ENCODE data around the gene RAB4B. TPM values are rescaled to one million over a fixed set of nuclear protein-coding genes. Genes with fewer than 3 reads are reported as not detected.
"Not testable (repeated sequence)": the region's sequence is repeated elsewhere in the genome, so short reads cannot be mapped to it uniquely, and the experiment has no call there.

The RAB4B gene
- total RNA-seq, 1 donor = 13.4 TPM

DNA sequence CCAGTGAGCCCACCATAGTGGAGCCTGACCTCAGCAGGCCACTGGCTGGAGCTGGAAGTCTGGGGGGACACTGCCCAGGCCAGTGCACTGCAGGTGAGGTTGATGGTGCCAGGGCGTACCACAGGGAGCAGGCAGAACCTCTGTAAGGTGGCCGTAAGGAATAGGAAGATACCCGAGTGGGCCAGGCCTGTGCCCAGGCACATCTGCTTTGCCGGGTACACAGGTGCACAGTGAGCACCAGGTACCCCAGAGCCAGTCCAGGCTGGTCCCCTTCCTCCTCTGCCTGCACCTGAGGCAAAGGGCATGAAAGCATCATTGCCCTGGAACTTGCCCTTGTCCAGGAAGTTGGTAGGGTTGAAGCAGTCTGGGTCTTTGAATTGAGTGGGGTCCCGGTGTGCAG lies 30.4 kb downstream of the RAB4B start:
- H3K4me3 ChIP-seq (ENCODE audit: low read depth, low read length) = no peak overlapping the region
- TF ChIP-seq, protein P1, sequence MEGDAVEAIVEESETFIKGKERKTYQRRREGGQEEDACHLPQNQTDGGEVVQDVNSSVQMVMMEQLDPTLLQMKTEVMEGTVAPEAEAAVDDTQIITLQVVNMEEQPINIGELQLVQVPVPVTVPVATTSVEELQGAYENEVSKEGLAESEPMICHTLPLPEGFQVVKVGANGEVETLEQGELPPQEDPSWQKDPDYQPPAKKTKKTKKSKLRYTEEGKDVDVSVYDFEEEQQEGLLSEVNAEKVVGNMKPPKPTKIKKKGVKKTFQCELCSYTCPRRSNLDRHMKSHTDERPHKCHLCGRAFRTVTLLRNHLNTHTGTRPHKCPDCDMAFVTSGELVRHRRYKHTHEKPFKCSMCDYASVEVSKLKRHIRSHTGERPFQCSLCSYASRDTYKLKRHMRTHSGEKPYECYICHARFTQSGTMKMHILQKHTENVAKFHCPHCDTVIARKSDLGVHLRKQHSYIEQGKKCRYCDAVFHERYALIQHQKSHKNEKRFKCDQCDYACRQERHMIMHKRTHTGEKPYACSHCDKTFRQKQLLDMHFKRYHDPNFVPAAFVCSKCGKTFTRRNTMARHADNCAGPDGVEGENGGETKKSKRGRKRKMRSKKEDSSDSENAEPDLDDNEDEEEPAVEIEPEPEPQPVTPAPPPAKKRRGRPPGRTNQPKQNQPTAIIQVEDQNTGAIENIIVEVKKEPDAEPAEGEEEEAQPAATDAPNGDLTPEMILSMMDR (IDR thresholded peaks at IDR 0.05; ENCODE audit: insufficient read depth, low read depth, low read length) = no peak
- no peak for DNase-seq (ENCODE audit: low read depth)

DNA sequence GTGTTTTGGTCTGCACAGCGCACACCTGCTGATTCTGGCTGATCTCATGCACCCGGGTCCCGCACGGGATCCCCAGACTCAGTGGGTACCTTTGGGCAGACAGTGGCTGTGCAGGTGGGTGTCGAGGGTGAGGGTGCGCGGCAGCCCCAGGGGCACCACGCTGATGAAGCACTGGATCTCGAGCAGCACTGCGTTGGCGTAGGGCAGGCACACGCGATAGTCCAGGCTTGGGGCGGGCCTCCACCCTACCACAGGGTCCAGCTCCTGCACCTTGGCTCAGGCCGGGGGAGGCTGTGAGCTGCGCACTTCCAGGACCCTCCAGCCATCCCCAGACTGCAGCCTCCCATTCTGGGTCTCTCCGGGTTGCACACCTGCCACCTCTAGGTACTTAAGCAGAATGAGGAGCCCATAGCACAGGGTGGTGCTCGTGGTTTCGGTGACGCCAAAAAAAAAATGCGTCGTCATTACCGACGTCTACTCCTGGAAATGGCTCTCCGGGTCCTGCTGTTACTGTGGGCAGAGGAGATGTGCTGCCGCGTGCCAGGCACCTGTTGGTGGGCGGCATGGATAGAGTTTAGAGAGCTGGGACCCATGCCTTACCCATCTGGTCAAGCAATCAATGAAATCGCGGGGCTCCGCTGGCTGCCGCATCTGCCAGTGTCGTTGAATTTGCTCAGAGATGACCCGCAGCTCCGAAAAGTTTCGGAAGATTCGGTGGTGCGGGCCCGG lies 31.5 kb downstream of the RAB4B start:
- TF ChIP-seq, protein P1 (IDR thresholded peaks at IDR 0.05; ENCODE audit: insufficient read depth, low read depth, low read length) = no peak
- peak overlapping the region; percentile 49 for H3K4me3 ChIP-seq (ENCODE audit: low read depth, low read length)
- DNase-seq (ENCODE audit: low read depth) = no peak

DNA sequence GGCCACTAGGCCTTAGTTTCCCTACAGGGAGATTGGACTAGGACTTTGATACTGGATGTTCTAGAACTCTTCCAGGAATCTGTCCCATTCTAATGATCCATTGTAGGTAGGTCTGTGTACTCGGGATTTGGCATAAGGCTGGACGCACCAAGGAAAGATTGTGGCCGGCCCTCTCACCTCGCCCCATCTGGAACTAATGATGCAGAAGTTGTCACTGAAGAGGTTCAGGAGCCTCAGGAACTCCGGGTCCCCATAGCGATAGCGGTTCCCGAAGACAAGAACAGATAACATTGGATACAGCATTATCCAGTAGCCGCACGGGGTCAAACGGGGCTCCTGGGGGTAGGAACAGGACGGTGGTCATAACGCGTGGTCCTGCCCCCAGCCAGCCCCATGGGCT lies 32.1 kb downstream of the RAB4B start:
- DNase-seq (ENCODE audit: low read depth) = no peak
- peak overlapping the region; percentile 49 for H3K4me3 ChIP-seq (ENCODE audit: low read depth, low read length)
- TF ChIP-seq, protein P1 (IDR thresholded peaks at IDR 0.05; ENCODE audit: insufficient read depth, low read depth, low read length) = no peak

DNA sequence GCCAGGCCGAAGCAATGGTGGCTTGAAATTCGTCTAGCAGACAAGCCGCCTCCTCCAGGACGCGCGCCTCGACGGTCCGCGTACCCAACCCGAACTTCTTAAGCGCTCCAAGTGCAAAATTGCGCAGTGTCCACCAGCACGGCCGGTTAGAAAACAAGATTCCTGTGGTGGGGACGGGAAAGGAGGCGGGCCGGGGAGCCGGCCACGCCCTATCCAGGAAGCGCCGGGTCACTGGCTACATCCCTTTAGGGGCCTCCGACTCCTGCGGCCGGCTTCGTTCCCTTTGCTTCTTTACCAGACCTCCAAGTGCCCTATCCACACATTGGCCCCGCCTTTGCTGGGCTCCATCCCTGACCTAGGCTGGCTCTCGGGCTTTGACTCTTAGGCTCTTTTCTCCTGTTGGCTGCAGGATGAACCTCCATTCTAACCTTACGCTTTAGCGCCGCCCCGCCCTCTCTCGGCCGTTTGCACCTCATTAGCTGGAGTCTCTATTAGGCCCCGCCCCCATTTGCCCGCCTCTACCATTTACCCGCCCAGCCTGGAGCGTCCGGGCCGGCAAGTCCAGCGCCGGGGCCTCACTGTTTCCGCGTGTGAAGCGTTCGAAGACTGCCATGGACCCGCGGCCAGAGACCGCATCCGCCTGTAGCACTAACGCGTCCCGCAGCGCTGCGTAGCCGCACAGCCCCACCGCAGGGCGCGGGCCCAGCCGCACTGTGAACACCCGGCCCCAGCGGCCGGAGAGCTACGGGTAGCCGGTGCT lies 32.8 kb downstream of the RAB4B start:
- H3K4me3 ChIP-seq (ENCODE audit: low read depth, low read length) = peak overlapping the region; percentile 49
- DNase-seq (ENCODE audit: low read depth) = peak; percentile 94

DNA sequence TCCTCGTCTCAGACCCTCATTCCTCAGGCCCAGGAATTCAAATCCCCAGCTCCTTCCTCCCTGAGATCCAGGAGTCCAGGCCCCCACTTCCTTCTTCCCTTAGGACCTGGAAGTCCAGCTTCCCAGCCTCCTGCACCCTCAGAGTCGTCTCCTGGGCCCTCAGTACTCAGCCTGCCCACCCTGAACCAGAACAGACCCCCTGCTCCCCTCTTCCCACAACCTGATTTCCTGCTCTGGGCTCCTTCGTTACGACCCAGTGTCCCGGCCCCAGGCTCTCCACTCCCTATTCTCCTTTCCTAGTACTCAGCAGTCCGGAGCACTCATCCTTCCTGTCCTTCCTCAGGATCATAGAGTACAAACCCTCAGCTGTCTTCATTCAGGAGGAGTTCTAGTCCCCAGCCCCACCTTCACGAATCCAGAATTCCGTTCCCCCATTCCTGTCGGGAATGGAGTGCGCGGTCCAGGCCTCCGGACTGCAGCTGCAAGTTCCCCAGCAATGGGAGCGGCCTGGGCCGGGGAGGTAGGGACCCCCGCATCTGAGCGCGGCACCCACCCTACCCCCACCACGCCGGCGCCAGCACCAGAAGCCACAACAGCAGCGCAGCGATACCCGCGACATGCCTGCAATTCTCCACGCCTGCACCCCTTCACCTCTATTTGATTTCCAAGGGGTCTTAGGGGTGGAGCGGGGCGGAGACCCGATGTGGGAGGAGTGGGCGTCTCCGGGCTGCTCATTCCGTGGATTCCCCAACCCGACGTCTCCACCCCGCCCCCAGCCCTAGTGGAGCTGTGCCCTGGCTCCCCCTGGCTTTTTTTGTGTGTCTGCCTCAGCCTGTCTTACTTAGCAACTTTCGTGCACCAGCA lies 33.7 kb downstream of the RAB4B start:
- peak overlapping the region; percentile 41 for H3K4me3 ChIP-seq (ENCODE audit: low read depth, low read length)
- no peak for DNase-seq (ENCODE audit: low read depth)

DNA sequence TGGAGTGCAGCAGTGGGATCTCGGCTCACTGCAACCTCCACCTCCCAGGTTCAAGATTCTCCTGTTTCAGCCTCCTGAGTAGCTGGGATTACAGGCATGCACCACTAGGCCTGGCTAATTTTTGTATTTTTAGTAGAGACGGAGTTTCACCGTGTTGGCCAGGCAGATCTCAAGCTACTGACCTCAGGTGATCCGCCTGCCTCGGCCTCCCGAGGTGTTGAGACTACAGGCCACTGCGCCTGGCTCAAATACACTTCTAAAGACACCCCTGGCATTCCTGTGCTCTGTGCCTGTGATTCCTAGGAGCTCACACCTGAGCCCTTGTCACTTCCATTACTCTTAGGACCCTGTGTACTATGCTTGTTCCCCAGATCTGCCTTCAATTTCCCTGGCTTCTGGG lies 34.5 kb downstream of the RAB4B start:
- not testable (repeated sequence) for H3K4me3 ChIP-seq (ENCODE audit: low read depth, low read length); DNase-seq (ENCODE audit: low read depth)

More for the DNA sequence above, 33.7 kb downstream of the RAB4B start:
- TF ChIP-seq, protein P1 (IDR thresholded peaks at IDR 0.05; ENCODE audit: insufficient read depth, low read depth, low read length) = no peak

DNA sequence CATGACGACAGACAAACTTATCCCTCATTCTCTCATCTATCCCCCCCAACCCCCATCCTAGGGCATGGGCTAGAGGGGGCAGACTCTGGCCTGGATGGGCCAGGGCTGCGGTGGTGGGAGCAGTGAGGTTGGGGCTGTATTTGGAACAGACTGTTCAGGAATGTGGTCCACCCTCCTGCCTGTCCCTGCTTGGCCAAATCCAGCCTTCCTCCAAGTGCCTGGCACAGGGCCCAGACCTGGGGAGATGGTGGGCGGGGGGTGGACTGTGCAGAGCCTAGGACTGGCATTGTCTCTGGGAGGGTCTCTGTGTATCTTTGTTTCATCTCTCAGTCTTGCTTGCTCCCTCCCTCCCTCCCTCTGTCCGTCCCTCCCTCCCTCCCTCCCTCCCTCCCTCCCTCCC lies 35.1 kb downstream of the RAB4B start:
- TF ChIP-seq, protein P1 (IDR thresholded peaks at IDR 0.05; ENCODE audit: insufficient read depth, low read depth, low read length) = no peak
- peak; percentile 33 for DNase-seq (ENCODE audit: low read depth)
- H3K4me3 ChIP-seq (ENCODE audit: low read depth, low read length) = no peak overlapping the region
